Stimulated activated naive CD4-positive, alpha-beta T cell treated with Interleukin-2 at 50 U/mL for 16 hours (primary cell): ENCODE data around the gene LRRTM3.

Experiments used
- DNase-seq: peaks from one replicate; lab custom pipeline; 2025; lab: John Stamatoyannopoulos, UW

The LRRTM3 gene

DNA sequence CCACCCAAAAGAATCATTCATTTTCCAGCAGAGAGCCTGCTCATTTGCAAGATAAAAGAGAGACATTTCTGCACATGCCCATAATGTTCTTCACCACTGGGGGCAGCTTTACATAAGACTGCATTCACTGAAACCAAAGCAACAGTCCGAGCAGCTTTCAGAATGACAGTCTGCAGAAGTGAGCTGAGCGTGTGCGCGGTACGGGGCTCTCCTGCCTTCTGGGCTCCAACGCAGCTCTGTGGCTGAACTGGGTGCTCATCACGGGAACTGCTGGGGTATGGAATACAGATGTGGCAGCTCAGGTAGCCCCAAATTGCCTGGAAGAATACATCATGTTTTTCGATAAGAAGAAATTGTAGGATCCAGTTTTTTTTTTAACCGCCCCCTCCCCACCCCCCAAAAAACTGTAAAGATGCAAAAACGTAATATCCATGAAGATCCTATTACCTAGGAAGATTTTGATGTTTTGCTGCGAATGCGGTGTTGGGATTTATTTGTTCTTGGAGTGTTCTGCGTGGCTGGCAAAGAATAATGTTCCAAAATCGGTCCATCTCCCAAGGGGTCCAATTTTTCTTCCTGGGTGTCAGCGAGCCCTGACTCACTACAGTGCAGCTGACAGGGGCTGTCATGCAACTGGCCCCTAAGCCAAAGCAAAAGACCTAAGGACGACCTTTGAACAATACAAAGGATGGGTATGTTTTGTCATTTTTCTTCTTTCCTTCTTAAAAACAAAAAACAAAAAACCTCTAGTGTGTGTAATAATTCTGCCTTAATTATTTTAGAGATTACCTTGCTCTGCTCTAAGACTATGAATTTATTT lies at the start of gene LRRTM3:
Gene LRRTM3, plus strand, starts transcription at position 141 of the 820 bp plus-strand sequence.
- DNase-seq: no peak

DNA sequence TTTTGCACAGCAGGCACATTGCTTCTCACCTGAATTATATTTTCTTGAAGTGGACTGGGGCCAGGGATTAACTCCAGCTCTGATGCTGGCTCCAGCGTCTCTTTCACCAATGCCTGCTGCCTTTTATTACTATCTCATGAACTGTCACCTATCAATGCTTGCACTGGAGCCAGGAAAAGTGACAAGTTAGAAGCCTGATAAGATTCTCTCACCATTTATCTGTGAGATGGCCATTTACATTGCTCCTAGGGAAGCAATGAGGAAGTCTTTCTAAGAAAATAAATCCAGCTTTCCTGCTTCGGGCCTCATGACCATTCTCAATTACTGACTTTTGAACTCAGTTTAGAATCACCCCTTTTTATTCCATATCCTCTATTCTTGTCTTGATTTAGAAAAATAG lies 48.5 kb upstream of the LRRTM3 start:
- no peak for DNase-seq

DNA sequence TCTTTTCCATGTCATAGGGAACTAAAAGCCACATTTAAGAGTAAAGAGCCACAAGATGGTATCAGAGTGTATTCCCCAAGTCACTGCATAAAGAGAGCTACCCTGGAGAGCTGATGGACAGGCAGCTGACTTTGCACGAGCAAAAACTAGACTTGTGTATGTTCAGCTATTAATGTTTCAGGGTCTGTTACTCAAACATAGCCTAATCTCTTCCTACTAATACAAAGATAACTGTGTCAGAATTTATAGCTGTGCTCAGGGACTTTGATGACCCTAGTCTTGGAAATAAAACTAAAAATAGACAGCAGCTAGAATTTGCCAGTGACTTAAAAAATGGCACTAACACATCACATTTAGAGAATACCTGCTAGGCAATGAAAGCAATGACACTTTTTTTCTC lies 45.5 kb upstream of the LRRTM3 start:
- no peak for DNase-seq

DNA sequence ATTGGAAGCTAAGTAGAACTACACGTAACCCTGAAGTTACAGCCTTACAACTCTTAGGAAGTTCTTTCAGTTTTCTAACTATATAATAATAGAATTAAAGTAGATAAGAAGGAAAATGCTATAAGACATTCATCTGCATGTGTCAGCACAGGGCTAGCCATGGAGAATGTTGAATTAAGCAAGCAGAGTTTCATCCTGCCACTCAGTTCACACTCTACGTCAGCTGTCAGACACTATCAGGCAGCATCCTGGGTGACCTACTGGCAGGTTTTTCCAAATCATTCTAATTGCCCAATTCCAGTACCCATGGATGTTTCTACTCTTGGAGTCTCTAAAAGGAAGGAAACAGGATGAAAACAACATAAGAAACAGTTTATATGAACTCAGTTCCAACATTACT lies 45.0 kb upstream of the LRRTM3 start:
- no peak for DNase-seq

DNA sequence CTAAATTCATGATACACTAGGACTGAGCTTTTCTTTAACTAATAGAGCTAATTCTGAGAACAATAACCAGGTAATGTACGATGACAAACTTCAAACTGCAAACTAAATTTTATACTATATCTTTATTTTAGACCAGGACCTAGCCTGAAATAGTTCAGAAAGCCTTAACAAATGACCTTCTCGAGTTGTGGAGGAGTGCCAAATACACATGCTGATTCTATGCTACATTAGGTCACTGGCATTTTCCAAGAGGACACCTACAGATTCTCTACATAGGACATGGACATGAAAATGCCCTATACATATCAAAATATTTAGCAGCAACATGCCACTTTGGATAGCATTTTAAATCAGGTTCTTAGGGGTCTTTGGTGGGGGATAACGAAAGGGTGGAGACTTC lies 44.0 kb upstream of the LRRTM3 start:
- no peak for DNase-seq

DNA sequence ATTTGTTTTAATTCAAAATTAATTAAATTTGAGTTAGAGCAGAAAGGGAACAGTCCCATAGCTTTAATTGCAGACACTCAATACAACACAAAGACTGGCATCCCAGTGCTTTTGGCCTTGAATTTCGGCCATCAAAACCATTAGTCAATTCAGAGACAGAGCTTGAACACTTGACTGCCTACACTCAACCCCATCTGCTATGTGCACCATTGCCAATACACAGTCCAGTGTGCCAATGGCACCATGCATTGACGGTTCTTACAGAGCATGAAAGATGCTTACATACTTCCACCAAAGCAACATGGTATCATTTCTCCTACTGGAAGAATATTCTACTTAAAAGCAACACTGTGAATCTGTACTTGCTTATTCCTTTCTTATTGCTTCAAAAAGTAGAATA lies 43.6 kb upstream of the LRRTM3 start:
- DNase-seq: no peak

DNA sequence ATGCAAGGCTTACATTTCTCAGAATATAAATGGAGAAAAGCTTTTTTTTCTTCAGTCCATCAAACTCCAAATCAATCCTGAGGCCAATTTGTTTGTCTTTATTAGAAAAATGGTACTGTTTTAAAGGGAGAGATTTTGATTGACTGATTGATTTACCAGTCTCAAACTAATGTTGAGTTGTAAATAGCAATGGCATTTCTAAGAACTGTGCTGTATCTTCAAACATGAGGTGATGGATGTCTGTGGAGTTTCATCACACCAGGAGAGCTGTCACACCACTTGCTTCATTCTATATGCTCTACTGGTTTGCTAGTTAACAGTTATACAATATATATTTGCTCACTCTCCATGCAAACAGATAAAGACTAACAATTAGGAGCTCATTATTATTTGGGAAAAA lies 39.0 kb upstream of the LRRTM3 start:
- DNase-seq: no peak

DNA sequence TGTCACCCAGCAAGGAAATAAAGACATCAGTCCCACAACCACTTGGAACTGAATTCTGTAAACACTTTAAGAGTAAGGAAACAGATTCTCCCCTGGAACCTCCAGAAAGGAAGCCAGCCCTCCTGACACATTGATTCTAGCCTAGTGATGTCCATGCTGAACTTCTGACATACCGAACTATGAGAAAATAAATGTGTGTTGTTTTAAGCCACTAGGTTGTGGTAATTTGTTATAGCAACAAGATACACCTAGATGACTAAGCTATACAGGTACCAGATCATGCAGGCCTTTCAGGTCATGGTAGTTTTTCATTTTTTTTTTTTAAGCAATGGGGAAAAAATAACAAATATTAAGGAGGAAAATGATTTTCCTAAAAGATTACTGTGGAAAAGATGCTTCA lies 37.6 kb upstream of the LRRTM3 start:
- DNase-seq: no peak

DNA sequence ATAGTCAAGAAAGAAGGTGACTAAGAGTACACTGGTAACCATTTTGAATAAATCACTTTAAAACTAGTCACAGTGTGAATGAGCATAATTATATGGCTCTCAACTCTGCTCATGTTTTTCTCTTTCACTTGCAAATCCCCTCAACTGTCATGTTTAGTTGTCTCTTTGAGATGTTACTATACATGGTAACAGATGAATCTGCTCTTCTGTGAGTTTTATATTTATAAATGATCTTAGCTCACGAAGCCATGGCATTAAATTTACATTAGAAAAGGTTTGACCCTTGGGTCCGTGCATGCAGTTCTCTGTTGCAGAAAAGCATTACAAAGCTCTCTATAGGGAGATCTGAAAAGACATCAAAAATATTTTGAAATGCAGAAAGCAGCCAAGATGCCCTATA lies 33.0 kb upstream of the LRRTM3 start:
- DNase-seq: no peak

DNA sequence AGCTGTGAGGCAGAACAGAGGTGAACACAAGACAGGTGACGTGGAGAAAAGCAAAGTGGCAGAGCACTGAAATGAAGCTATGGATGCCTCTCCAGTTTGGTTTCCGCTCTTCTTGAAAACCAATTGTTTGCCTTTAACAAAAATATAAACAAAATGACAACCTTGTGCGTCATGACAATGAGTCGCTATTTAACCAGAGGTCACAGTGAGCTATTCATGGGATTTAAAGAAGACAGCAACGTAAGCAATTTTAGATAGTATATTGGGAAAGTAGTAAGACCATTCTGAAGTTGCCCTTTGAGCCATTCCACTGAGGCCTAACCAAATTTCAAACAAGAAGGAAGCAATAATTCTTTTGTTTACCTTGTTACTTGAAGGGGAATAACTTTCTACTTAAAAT lies 15.2 kb upstream of the LRRTM3 start:
- no peak for DNase-seq

DNA sequence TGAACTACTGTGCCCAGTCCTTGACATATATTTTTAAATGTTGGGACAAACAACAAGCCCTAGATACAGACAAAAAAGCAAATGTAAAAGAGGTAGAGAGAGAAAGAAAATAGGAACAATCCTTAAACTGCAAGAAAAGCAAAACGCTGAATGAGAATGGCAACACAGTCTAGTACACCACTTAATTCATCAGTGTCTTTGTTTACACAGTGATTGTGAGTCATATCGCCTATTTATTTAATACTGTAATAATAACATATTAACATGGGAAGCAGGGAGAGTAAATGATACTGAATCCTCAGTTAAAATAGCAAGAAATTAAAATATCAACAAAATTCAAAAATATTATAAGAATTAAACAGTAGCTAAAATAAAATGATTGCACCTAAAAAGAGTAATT lies 9.8 kb upstream of the LRRTM3 start:
- no peak for DNase-seq

DNA sequence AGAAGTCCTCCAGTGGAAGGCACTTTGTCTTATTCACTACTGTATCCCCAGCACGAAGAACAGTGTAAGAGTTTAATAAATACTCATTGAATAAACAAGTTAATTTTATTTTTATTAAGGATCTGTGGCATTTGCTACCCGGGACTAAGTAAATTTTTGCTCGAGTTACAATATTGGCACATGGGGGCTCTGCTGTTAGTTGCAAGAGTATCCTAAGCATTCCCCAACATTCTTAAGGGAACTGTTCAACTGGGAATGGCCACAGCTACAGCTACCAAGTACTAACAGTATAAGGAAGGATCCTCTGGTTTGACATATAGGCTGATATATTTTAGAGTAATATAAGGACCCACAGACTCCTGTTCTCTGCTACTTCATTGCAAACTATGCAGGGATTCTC lies 8.7 kb upstream of the LRRTM3 start:
- no peak for DNase-seq

DNA sequence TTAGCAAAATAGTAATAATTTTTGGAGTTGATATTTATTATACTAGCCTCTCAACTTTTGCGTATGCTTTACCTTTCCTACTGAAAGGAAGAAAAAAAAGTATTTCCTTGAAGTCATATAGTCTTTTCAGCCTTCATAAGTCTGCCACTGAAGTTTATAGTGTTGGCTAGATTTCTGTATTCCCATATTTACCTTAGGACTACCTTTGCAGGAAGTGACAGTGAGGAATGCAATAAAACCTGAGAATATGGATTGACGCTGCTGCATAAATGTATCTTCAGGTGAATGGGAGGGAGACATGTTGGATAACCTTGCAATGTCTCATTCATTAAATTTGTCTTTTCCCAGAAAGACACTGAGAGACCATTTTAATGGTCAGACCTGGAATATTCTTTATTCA lies 6.6 kb upstream of the LRRTM3 start:
- DNase-seq: no peak

DNA sequence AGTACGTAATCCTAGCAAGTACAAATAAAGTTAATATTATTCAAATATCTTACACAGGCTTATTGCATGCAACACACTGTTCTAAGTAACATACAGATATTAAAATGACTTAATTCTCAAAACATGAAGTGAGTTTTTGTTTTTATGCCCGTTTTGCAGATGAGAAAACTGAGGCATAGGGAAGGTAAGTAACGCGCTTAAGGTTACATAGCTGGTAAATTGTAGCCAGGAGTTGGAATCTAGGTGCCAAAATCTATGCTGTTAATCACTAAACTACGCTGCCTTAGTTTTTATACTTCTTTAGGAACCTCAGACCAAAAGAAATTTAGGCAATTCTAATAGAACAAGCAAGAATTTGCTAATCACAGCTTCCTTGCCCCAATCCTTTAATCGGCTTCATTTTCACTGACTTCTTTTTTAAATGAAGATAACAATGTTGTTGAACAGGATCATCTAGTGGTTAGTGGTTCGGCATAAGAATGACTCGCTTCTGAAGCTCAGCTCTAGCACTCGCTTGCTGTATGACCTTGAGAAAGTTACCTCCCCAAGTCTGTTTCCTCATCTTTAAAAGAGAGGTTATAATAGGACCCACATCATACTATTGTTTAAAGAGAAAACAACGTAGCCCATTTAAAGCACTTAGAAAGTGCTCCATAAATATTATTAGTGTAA lies 1.0 kb upstream of the LRRTM3 start:
- DNase-seq: no peak

DNA sequence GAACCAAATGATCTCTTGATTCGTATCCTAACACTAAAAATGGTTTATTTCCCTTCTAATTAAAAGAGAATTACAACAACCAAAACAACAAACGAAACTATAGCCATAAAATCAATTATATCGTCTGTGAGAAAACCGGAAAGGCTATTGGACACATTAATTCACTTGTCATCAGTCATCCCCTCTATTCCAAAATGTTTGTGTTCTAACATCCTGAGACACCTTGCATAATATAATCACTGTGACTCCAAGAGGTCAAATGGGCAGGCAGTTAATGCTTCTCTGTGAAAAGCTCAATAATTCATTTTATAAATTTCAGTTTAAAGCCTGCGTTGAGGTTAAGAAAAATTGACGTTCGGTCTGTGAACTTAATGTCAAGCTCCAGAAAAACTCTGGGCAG lies 463 bp upstream of the LRRTM3 start:
- no peak for DNase-seq

DNA sequence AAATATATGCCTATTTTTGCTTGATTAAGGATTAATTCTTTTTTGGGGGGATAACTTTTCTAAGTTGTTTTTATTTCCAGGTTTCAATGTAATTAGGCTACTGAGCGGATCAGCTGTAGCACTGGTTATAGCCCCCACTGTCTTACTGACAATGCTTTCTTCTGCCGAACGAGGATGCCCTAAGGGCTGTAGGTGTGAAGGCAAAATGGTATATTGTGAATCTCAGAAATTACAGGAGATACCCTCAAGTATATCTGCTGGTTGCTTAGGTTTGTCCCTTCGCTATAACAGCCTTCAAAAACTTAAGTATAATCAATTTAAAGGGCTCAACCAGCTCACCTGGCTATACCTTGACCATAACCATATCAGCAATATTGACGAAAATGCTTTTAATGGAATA lies 1.0 kb downstream of the LRRTM3 start:
- no peak for DNase-seq

DNA sequence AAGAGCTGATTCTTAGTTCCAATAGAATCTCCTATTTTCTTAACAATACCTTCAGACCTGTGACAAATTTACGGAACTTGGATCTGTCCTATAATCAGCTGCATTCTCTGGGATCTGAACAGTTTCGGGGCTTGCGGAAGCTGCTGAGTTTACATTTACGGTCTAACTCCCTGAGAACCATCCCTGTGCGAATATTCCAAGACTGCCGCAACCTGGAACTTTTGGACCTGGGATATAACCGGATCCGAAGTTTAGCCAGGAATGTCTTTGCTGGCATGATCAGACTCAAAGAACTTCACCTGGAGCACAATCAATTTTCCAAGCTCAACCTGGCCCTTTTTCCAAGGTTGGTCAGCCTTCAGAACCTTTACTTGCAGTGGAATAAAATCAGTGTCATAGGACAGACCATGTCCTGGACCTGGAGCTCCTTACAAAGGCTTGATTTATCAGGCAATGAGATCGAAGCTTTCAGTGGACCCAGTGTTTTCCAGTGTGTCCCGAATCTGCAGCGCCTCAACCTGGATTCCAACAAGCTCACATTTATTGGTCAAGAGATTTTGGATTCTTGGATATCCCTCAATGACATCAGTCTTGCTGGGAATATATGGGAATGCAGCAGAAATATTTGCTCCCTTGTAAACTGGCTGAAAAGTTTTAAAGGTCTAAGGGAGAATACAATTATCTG lies 1.6 kb downstream of the LRRTM3 start:
- no peak for DNase-seq

DNA sequence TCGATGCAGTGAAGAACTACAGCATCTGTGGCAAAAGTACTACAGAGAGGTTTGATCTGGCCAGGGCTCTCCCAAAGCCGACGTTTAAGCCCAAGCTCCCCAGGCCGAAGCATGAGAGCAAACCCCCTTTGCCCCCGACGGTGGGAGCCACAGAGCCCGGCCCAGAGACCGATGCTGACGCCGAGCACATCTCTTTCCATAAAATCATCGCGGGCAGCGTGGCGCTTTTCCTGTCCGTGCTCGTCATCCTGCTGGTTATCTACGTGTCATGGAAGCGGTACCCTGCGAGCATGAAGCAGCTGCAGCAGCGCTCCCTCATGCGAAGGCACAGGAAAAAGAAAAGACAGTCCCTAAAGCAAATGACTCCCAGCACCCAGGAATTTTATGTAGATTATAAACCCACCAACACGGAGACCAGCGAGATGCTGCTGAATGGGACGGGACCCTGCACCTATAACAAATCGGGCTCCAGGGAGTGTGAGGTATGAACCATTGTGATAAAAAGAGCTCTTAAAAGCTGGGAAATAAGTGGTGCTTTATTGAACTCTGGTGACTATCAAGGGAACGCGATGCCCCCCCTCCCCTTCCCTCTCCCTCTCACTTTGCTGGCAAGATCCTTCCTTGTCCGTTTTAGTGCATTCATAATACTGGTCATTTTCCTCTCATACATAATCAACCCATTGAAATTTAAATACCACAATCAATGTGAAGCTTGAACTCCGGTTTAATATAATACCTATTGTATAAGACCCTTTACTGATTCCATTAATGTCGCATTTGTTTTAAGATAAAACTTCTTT lies 2.3 kb downstream of the LRRTM3 start:
- no peak for DNase-seq

DNA sequence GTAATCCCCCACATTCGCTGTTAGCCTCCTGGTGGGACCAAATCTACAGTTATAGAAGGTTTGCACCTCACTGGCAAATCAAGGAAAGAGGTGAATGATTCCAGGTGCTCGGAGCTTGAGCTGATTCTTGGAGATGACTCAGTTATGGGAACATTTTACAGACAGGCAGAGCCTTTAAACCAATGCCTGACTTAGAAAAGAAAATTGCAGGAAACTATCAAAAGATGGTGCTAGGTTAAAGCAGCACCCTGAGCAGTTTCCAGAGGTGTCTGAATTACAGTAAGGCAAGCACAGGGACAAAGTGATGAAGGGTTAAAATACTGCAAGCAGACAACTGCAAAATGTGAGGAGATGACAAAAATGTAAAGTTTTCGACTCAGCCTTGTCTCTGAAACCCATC lies 2.9 kb downstream of the LRRTM3 start:
- no peak for DNase-seq

DNA sequence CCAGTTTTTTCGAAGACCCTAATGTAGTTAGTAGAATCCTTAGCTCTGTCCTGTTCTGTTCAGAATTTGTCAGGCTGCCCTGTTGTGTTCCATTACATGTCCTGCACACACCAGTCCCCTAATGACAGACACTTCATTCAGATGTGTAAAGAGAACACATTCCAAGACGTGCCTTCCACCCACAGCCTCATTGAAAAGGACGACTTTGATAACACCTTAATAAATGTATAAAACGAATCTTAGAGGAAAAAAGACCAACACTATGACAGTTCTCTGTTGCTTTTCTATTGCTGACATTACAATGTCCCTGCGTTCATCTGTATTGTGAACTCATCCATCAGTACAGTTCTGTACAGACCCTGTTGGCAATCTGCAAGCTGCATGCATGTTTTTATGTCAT lies 3.5 kb downstream of the LRRTM3 start:
- DNase-seq: no peak

DNA sequence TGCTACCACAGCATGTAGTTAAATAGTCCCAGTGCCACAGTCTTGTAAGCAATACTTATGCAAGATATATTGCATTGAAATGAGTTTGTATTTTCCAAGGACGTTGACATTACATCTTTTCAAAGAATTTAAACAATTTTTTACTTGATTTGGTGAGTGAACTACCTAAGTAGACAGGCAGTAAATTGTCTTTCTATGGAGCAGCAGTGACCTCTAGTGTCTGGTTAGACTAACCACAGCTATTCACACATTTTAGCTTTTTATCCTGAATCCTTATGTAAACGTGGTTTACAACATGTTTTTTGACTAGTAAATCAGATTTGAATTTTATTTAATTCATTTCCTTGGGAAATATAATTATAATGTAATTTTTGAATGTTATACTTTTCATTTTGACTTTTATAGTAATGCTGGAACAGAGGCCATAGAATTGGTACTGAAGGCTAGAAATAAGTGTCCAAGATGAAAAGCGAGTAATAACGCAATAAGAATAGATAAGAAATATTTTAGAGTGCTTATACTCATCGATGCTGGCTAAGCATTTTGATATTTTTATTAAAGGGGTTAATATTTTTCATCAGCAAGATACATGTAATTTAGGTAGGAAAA lies 5.6 kb downstream of the LRRTM3 start:
- DNase-seq: no peak

DNA sequence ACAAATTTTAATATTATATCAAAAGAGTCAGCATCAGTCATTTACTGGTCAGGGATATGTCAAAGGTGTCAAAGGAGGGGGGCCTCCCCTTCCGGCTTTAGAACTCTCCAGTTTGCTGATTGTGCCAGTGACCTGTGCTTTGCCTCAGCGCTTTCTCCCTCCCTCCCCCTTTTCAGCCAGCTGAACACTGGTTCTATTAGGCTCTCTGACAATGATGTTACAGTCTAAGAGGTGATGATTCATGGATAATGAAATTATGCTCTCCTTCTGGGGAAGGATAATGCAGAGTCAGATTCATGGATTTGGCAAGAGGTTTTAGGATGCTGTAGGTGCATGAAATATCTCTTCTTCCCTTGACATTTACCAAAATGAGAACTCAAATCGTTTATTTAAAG lies 6.1 kb downstream of the LRRTM3 start:
- DNase-seq: no peak
